Common myeloid progenitor, CD34-positive (primary cell): ENCODE results near the gene SEC24C.
"Not testable (repeated sequence)": the region's sequence is repeated elsewhere in the genome, so short reads cannot be mapped to it uniquely, and the experiment has no call there.

ENCODE experiments used
- CTCF ChIA-PET: fragments of 350-600 bp; sonication (Branson Sonifier 250); formaldehyde crosslinking; loops from one replicate; lab custom pipeline; 2021; ENCODE audit warnings: antibody characterized with exemption; lab: Charles Lee
- POLR2A ChIA-PET: fragments of 350-600 bp; sonication (Branson Sonifier 250); formaldehyde crosslinking; loops from one replicate; lab custom pipeline; 2021; ENCODE audit warnings: antibody characterized with exemption; lab: Charles Lee
- DNase-seq, 3 donors: peaks; one replicate each; pipeline versions ENCODE4 v3.0.0 to v3.0.0-alpha.2; 2013
- H3K27ac ChIP-seq, 2 experiments: 1 replicate in 1 of 2; 2 replicates in 1 of 2; pipeline ENCODE4 v1.7.0; 2013; ENCODE audit warnings: inconsistent platforms in 2 of 2, low read length in 2 of 2, mild to moderate bottlenecking in 2 of 2, low read depth in 1 of 2, moderate library complexity in 1 of 2; ENCODE audit not compliant: severe bottlenecking in 2 of 2, insufficient read depth in 1 of 2, poor library complexity in 1 of 2
- H3K27me3 ChIP-seq, 5 experiments: replicated peaks in 2 of 5; 1 replicate in 3 of 5; 2 replicates in 2 of 5; pipeline versions ENCODE4 v1.6.1 to v1.7.0; 2013; ENCODE audit warnings: low read length in 4 of 5, mild to moderate bottlenecking in 2 of 5, moderate library complexity in 2 of 5, inconsistent platforms in 1 of 5; ENCODE audit not compliant: insufficient read depth in 5 of 5, control insufficient read depth in 4 of 5
- H3K36me3 ChIP-seq, 4 experiments: 1 replicate in 2 of 4; 2 replicates in 2 of 4; pipeline versions ENCODE4 v1.6.1 to v1.7.0; 2013; ENCODE audit warnings: low read length in 3 of 4, control low read depth in 1 of 4, mild to moderate bottlenecking in 1 of 4; ENCODE audit not compliant: control insufficient read depth in 4 of 4, insufficient read depth in 4 of 4
- H3K4me1 ChIP-seq, 4 experiments: 1 replicate in 3 of 4; 2 replicates in 1 of 4; pipeline versions ENCODE4 v1.6.1 to v1.7.1; 2013; ENCODE audit warnings: low read length in 3 of 4, mild to moderate bottlenecking in 3 of 4, control low read depth in 1 of 4, inconsistent platforms in 1 of 4, moderate library complexity in 1 of 4; ENCODE audit not compliant: control insufficient read depth in 4 of 4, insufficient read depth in 4 of 4; ENCODE audit errors: control extremely low read depth in 1 of 4
- H3K4me3 ChIP-seq, 7 experiments: 1 replicate in 4 of 7; 2 replicates in 3 of 7; pipeline versions ENCODE4 v1.5.1 to v1.7.0; 2013; ENCODE audit warnings: mild to moderate bottlenecking in 7 of 7, low read length in 6 of 7, moderate library complexity in 6 of 7, inconsistent platforms in 2 of 7, low read depth in 2 of 7, control low read depth in 1 of 7; ENCODE audit not compliant: insufficient read depth in 4 of 7, control insufficient read depth in 1 of 7; ENCODE audit errors: extremely low read depth in 1 of 7
- H3K9me3 ChIP-seq, 5 experiments: 1 replicate in 4 of 5; 2 replicates in 1 of 5; pipeline versions ENCODE4 v1.6.1 to v1.7.1; 2013; ENCODE audit warnings: low read length in 4 of 5, mild to moderate bottlenecking in 2 of 5, inconsistent platforms in 1 of 5, low read depth in 1 of 5, moderate library complexity in 1 of 5; ENCODE audit not compliant: control insufficient read depth in 4 of 5, insufficient read depth in 2 of 5; ENCODE audit errors: control extremely low read depth in 1 of 5
- WGBS: methylation state at CpG from one replicate; pipeline ENCODE4 v1.1.5; 2013; ENCODE audit not compliant: insufficient coverage; 5-methylcytosine and 5-hydroxymethylcytosine counted together

Gene SEC24C

DNA sequence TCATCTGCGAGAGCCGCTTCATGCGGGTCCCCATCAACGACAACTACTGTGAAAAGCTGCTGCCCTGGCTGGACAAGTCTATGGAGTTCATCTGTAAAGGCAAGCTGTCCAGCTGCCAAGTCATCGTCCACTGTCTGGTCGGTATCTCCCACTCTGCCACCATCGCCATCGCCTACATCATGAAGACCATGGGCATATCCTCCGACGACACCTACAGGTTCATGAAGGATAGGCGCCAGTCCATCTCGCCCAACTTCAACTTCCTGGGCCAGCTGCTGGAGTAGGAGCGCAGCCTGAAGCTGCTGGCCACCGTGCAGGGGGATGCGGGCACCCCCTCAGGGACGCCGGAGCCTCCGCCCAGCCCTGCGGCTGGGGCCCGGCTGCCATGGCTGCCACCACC lies 11.7 kb upstream of the SEC24C start:
- Histone ChIP-seq H3K9me3 (no peaks in the 10 kb centered on the region), H3K36me3 (peaks cover 0 to 28% (median 6%) of the 10 kb centered on the region in 4 experiments), H3K27me3 (no peaks in the 10 kb centered on the region), H3K4me1 (peaks cover 4 to 13% (median 8%) of the 10 kb centered on the region in 4 experiments), H3K27ac (no peak overlapping the region), H3K4me3 (no peak overlapping the region)
- POLR2A ChIA-PET = no interaction called here
- DNase-seq = no peak
- 99% methylated on average over 20 of the region's 20 CpGs for WGBS
- CTCF ChIA-PET = interaction anchor here (1.1 kb wide), 1 partner anchor 41 kb away, joined by 3 read pairs; no protein-coding TSS in a partner anchor

DNA sequence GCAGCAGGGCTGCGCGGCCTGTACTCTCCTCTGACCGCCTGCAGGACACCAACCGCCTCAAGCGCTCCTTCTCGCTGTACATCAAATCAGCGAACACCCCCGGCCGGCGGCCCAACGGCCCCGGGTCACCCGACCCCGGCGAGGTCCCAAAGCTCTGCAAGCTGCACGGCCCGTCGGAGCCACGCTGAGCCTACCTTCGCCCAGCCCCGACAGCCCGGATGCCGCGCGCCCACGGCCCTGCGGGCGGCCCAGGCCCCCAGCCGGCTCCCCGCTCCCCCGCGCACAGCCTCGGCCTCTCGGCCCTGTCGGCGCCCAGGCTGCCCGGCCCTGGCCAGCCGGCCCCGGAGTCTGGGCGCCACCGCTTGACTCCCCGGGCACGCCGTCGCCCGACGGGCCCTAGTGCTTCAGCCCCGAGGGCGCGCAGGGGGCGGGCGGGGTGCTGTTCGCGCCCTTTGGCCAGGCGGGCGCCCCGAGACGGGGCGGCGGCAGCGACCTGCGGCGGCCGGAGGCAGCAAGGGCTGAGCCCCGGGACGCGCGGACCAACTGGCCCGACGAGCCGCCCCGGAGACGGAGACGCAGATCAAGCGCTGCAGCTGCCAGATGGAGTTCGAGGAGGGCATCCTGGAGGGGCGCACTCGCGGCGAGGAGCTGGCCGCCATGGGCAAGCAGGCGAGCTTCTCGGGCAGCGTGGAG lies 11.1 kb upstream of the SEC24C start:
- no peaks in the 10 kb centered on the region for H3K27me3 ChIP-seq
- POLR2A ChIA-PET = no interaction called here
- 95% methylated on average over 75 of the region's 84 CpGs for WGBS
- CTCF ChIA-PET = interaction anchor here (1.1 to 1.3 kb wide), 2 partner anchors 11 to 40 kb away, joined by 3 to 5 read pairs; partner anchors contain the start of gene SEC24C
- H3K9me3 ChIP-seq = no peaks in the 10 kb centered on the region
- H3K4me3 ChIP-seq = no peak overlapping the region
- peaks cover 0 to 28% (median 6%) of the 10 kb centered on the region in 4 experiments for H3K36me3 ChIP-seq
- no peak for DNase-seq
- no peak overlapping the region for H3K27ac ChIP-seq
- H3K4me1 ChIP-seq = peaks cover 4 to 13% (median 8%) of the 10 kb centered on the region in 4 experiments

DNA sequence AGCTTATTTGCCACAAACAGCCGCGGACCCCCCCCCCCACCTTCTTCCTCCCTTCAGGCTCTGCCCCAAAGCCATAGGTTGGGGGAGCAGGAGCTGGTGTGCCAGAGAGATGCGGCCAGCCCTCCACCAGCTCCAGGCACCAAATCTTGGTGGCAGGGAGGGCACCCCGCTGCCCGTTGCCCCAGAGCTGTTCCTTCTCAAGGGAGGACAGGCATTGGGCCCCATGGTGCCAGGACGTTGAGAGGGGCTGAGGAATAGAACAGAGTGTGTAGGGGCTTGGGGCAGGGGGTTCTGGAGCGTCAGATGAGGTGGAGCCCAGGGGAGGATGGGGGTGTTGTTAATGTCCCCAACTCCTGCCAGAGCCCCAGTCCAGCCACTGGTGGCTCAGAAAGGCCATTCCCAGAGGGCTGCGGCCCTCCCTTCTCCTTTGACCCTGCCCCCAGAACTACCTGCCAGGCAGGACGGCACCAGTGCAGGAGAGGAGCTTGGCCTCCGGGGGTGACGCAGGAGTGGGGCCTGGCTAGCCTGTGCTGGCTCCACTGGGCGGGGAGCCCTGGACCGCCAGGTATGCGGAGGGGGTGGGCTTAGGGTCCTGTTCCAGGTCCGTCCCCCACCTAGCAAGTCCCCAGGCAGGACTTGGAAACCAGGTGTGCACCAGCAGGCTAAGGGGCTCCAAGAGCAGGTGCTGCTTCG lies 10.0 kb upstream of the SEC24C start:
- ChIA-PET CTCF (interaction anchor here (1.3 kb wide), 1 partner anchor 10 kb away, joined by 5 read pairs; the partner anchor contains the start of gene SEC24C), POLR2A (no interaction called here)
- Histone ChIP-seq H3K36me3 (peaks cover 0 to 30% (median 6%) of the 10 kb centered on the region in 4 experiments), H3K9me3 (no peaks in the 10 kb centered on the region), H3K27me3 (no peaks in the 10 kb centered on the region), H3K4me1 (peaks cover 4 to 13% (median 8%) of the 10 kb centered on the region in 4 experiments), H3K27ac (no peak overlapping the region), H3K4me3 (no peak overlapping the region)
- DNase-seq = no peak
- 96% methylated on average over 10 of the region's 16 CpGs for WGBS

DNA sequence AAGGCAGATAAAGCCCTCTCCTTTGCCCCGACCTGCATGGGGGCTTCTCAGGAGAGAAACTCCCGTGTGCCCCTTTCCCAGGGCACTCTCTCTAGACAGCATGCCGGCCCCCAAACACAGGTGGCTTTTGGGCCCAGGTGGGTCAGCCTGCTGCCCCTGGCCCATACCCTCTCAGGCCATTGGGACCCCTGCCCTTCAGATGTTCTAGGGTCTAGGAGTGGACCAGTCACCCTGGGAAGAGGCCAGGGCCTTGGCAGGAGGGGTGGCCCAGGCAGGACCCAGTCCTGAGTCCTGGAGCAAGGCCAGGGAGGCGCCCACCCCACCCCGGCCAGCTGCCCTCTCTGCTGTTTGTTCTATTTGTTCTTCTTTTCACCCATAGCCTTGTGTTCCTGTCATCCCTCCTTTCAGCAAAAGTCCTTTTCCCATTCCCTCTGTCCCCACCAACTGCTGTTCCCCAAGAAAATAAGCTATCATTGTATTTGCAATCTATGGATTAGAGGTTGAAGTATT lies 9.3 kb upstream of the SEC24C start:
- H3K4me3 ChIP-seq = no peak overlapping the region
- H3K9me3 ChIP-seq = no peaks in the 10 kb centered on the region
- ChIA-PET POLR2A (interaction anchor here (0.6 kb wide), 1 partner anchor 40 kb away, joined by 3 read pairs; no protein-coding TSS in a partner anchor), CTCF (interaction anchor here (1.2 kb wide), 1 partner anchor 16 kb away, joined by 3 read pairs; no protein-coding TSS in a partner anchor)
- no peak overlapping the region for H3K27ac ChIP-seq
- peaks cover 0 to 30% (median 6%) of the 10 kb centered on the region in 4 experiments for H3K36me3 ChIP-seq
- no peaks in the 10 kb centered on the region for H3K27me3 ChIP-seq
- no peak for DNase-seq
- WGBS = 97% methylated on average over 5 of the region's 5 CpGs
- peaks cover 4 to 8% (median 5%) of the 10 kb centered on the region in 4 experiments for H3K4me1 ChIP-seq

DNA sequence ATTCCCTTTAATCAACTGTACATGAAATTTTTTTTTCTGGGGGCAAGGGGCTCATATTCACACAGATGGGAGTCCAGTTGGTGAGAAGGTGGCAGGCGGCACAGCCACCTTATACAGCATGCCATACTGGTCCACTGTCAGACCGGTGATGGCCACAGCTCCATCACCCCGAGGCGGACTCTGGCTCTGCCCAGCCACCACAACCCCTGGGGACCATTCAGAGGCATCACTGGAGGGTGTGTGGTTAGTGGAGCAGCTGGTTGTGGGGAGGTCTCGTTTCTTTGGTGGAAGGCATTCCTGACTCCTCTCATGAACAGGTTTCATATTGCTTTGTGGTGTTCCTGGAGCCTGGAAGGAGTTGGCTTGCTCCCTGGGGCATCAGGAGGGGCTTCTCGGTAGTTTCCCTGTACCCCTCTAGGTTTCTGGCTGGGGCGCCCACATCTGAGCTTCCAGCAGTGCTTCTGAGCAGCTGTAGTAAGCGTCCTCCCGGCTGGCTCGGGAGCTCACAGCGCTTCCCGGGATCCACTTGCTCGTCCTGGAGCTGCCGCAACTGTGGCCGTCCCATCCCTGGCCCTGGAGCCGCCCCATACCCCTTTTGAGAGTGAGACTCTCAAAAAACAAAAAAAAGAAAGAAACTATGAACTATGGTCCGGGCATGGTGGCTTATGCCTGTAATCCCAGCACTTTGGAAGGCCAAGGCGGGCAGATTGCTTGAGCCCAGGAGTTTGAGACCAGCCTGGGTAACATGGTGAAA lies 3.5 kb upstream of the SEC24C start:
- WGBS = 100% methylated on average over 9 of the region's 18 CpGs

DNA sequence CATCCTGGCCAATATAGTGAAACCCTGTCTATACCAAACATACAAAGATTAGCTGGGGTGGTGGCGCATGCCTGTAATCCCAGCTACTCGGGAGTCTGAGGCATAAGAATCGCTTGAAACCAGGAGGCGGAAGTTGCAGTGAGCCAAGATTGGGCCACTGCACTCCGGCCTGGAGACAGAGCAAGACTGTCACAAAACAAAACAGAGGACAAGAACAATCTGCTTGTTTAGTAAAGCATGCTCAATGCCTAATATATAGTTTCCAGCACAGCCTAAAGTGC lies 1.8 kb upstream of the SEC24C start:
- Histone ChIP-seq H3K27me3 (no peaks in the 10 kb centered on the region), H3K36me3 (peaks cover 0 to 9% (median 5%) of the 10 kb centered on the region in 4 experiments), H3K27ac (no peak overlapping the region), H3K4me1 (peaks cover 11 to 23% (median 15%) of the 10 kb centered on the region in 4 experiments), H3K9me3 (no peaks in the 10 kb centered on the region), H3K4me3 (no peak overlapping the region)
- WGBS = 93% methylated on average over 4 of the region's 5 CpGs
- ChIA-PET POLR2A (interaction anchor here (0.5 to 2.8 kb wide), 2 partner anchors 12 to 111 kb away, joined by 3 to 16 read pairs; no protein-coding TSS in a partner anchor), CTCF (no interaction called here)
- DNase-seq = no peak

More for the DNA sequence above, 3.5 kb upstream of the SEC24C start:
- H3K36me3 ChIP-seq, H3K4me3 ChIP-seq, POLR2A ChIA-PET, DNase-seq, CTCF ChIA-PET, H3K9me3 ChIP-seq, H3K27ac ChIP-seq, H3K27me3 ChIP-seq: not testable (repeated sequence)
- peaks cover 11 to 22% (median 15%) of the 10 kb centered on the region in 4 experiments for H3K4me1 ChIP-seq
